Measurements from ENCODE around the gene DLG2. TPM values are rescaled to one million over a fixed set of nuclear protein-coding genes. Genes with fewer than 3 reads are reported as not detected.

Gene DLG2
- total RNA-seq, 2 experiments from 2014 or later, result 2.0 to 2.1 TPM

DNA sequence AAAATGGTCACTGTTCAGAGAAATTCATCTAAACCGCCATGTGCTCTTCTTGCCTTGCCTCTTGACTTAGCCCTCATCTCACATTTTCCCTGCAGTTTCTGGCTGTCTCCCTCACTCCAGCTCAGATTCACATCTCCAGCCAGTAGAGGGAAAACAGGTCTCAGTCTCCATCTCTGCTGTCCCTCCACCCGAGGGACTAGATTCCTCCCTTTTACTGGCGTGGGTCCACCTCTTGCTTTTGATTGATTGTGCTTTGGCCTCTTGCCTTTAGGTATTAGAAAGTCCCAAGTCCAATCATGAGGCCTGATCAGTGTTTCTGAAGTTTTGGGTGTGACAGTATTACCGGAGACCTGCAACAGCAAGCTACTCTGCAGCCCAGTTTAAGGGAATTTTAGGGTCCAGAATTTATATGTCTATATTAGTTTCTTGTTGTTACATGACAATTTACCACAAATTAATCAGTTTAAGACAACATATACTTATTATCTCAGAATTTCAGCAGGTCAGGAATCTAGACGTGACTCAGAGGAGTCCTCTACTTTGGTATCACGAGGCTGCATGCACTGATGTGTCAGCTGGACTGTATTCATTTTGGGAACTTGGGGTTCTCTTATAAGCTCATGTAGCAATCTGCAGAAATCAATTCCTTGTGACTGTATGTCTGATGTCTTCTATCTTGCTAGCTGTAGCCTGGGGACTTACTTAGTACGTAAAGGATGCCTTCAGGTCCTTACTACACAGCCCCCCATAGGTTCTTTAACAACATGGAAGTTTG lies 1535.7 kb downstream of the DLG2 start:
- Histone ChIP-seq H3K27me3 (ENCODE audit: control insufficient read depth in 1 of 2, insufficient read depth in 2 of 2, low read length in 2 of 2) (no peaks in the 10 kb centered on the region), H3K27ac (ENCODE audit: low read depth in 1 of 2, low read length in 2 of 2) (no peak overlapping the region), H3K4me1 (ENCODE audit: insufficient read depth, low read length) (no peaks in the 10 kb centered on the region), H3K9me3 (ENCODE audit: control insufficient read depth in 1 of 2, insufficient read depth in 1 of 2, low read length in 2 of 2) (no peaks in the 10 kb centered on the region), H3K4me3 (ENCODE audit: low read length) (no peak overlapping the region), H3K36me3 (ENCODE audit: insufficient read depth, low read length) (no peaks in the 10 kb centered on the region)
- peaks cover 8% of the 10 kb centered on the region for H3K9me3 Mint-ChIP-seq
- intact Hi-C loops (cut with DNase I, micrococcal nuclease), result no loop called here
- no peaks in the 10 kb centered on the region for H3K27me3 Mint-ChIP-seq
- TF ChIP-seq, protein P1, sequence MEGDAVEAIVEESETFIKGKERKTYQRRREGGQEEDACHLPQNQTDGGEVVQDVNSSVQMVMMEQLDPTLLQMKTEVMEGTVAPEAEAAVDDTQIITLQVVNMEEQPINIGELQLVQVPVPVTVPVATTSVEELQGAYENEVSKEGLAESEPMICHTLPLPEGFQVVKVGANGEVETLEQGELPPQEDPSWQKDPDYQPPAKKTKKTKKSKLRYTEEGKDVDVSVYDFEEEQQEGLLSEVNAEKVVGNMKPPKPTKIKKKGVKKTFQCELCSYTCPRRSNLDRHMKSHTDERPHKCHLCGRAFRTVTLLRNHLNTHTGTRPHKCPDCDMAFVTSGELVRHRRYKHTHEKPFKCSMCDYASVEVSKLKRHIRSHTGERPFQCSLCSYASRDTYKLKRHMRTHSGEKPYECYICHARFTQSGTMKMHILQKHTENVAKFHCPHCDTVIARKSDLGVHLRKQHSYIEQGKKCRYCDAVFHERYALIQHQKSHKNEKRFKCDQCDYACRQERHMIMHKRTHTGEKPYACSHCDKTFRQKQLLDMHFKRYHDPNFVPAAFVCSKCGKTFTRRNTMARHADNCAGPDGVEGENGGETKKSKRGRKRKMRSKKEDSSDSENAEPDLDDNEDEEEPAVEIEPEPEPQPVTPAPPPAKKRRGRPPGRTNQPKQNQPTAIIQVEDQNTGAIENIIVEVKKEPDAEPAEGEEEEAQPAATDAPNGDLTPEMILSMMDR (IDR thresholded peaks at IDR 0.05), result no peak
- H3K27ac Mint-ChIP-seq, result no peak overlapping the region
- no peaks in the 10 kb centered on the region for H3K36me3 Mint-ChIP-seq (ENCODE audit: low read depth)
- ATAC-seq (ENCODE audit: poor library complexity), result no peak
- no peaks in the 10 kb centered on the region for H3K4me1 Mint-ChIP-seq (ENCODE audit: low read depth)
- ChIA-PET CTCF (no interaction called here), POLR2A (no interaction called here)
- no peak overlapping the region for H3K4me3 Mint-ChIP-seq
- no peak for DNase-seq

DNA sequence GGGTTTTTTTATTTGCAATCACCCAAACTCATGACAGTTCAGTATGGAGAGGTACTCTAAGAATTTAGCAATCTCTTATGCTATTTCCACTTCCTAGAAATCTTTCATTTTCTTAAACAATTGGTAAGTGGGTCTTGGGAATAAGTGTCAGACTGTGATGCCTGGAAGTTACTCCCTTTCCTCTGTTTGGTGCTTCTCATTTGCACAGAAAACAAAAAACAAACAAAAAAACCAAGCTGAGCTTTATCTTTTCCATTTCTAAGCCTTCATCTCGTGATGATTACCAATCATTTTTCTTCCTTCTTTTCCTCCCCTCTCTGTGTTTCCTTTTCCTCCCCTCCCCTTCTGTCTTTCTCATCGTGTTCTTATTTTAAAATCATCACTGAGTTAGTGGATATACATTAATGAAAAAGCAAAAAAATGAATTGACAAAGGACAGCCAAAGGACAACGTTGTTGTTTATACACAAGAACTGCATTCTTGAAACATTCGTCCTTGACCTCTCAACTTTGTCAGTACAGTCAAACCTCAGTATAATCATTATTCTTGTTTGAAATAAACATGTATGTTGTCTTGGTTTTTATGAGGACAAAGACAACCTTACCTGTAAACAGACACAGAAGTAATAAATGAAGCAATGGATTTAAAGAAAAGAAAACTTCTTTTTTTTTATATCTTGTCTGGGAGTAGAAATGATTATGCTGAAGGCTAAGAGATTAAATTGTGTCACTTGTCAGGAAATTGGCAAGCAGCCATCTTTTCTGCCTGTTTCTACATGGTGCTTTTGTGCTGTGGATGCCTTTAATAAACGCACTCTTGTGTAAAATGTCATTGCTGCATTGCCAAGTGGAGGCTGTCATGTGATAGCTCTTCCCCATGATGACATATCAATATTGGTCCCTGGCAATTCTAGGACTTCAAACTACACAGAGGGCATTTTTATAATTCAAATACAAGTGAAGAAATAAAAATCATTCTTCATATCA lies 1537.8 kb downstream of the DLG2 start:
- Histone ChIP-seq H3K27ac (ENCODE audit: low read depth in 1 of 2, low read length in 2 of 2) (no peak overlapping the region), H3K4me3 (ENCODE audit: low read length) (no peak overlapping the region), H3K4me1 (ENCODE audit: insufficient read depth, low read length) (no peaks in the 10 kb centered on the region), H3K9me3 (ENCODE audit: control insufficient read depth in 1 of 2, insufficient read depth in 1 of 2, low read length in 2 of 2) (no peaks in the 10 kb centered on the region), H3K36me3 (ENCODE audit: insufficient read depth, low read length) (no peaks in the 10 kb centered on the region), H3K27me3 (ENCODE audit: control insufficient read depth in 1 of 2, insufficient read depth in 2 of 2, low read length in 2 of 2) (no peaks in the 10 kb centered on the region)
- intact Hi-C loops (cut with DNase I, micrococcal nuclease), result no loop called here
- no peaks in the 10 kb centered on the region for H3K36me3 Mint-ChIP-seq (ENCODE audit: low read depth)
- H3K27ac Mint-ChIP-seq, result no peak overlapping the region
- H3K4me1 Mint-ChIP-seq (ENCODE audit: low read depth), result no peaks in the 10 kb centered on the region
- ChIA-PET POLR2A (no interaction called here), CTCF (no interaction called here)
- H3K27me3 Mint-ChIP-seq, result no peaks in the 10 kb centered on the region
- TF ChIP-seq, protein P1 (IDR thresholded peaks at IDR 0.05), result no peak
- DNase-seq, result no peak
- no peak overlapping the region for H3K4me3 Mint-ChIP-seq
- ATAC-seq (ENCODE audit: poor library complexity), result no peak
- H3K9me3 Mint-ChIP-seq, result peaks cover 8% of the 10 kb centered on the region

DNA sequence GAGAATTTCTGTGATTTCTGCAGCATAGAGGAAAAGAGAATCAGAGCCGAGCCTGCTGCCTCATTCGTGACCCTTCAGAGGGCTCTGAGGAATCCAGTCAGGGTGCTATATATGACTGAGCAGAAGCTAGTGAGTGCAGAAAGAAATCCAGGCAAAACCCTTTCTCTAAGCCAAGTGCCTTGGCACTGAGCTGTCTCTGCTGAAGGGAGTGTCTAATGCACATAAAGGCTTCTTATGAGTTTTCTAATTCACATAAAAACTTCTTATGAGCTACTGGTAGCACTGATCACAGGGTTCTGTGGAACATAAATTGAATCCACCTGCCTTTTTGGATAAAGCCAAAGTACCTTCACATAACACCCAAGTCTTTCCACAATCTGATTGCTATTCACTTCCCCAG lies 1555.3 kb downstream of the DLG2 start:
- H3K4me1 ChIP-seq (ENCODE audit: insufficient read depth, low read length), result no peaks in the 10 kb centered on the region
- H3K4me3 ChIP-seq (ENCODE audit: low read length), result no peak overlapping the region
- ATAC-seq (ENCODE audit: poor library complexity) (no peak), DNase-seq (no peak)
- CTCF ChIA-PET, result no interaction called here
- POLR2A ChIA-PET, result no interaction called here
- intact Hi-C loops (cut with DNase I, micrococcal nuclease), result no loop called here
- Mint-ChIP-seq H3K27me3 (no peaks in the 10 kb centered on the region), H3K36me3 (ENCODE audit: low read depth) (no peaks in the 10 kb centered on the region), H3K9me3 (peaks cover 6% of the 10 kb centered on the region), H3K27ac (no peak overlapping the region), H3K4me3 (no peak overlapping the region), H3K4me1 (ENCODE audit: low read depth) (no peaks in the 10 kb centered on the region)
- H3K36me3 ChIP-seq (ENCODE audit: insufficient read depth, low read length), result no peaks in the 10 kb centered on the region
- no peak overlapping the region for H3K27ac ChIP-seq (ENCODE audit: low read depth in 1 of 2, low read length in 2 of 2)
- TF ChIP-seq, protein P1 (IDR thresholded peaks at IDR 0.05), result no peak
- H3K27me3 ChIP-seq (ENCODE audit: control insufficient read depth in 1 of 2, insufficient read depth in 2 of 2, low read length in 2 of 2), result no peaks in the 10 kb centered on the region
- H3K9me3 ChIP-seq (ENCODE audit: control insufficient read depth in 1 of 2, insufficient read depth in 1 of 2, low read length in 2 of 2), result peaks cover 0 to 6% of the 10 kb centered on the region in 2 experiments
